Heart left ventricle (tissue), 16 donors: Measurements from ENCODE around the gene CFTR. TPM values are rescaled to one million over a fixed set of nuclear protein-coding genes. Genes with fewer than 3 reads are reported as not detected.

ENCODE experiments used
- ATAC-seq, 4 donors: fragments of 200-7000 bp; cut with Tn5 transposase; one replicate each; pipeline ENCODE4 v1.9.1; 2020 to 2022; ENCODE audit warnings: moderate library complexity in 4 of 4, mild to moderate bottlenecking in 3 of 4, moderate number of reproducible peaks in 1 of 4
- DNase-seq, 5 donors: peaks; one replicate each; pipeline ENCODE4 v3.0.0-alpha.2; 2020
- H3K27ac ChIP-seq, 12 donors: fragments of 200-600 bp; sonication (generic) in 4 of 12; one replicate each; pipeline versions ENCODE4 v1.5.0 to v1.8.0; 2016 to 2022; ENCODE audit warnings: mild to moderate bottlenecking in 2 of 12
- H3K27me3 ChIP-seq, 9 donors: fragments of 200-600 bp; sonication (generic) in 2 of 9; one replicate each; pipeline versions ENCODE4 v1.5.1 to v1.8.0; 2016 to 2022; ENCODE audit warnings: mild to moderate bottlenecking in 3 of 9
- H3K36me3 ChIP-seq, 9 donors: fragments of 200-600 bp; sonication (generic) in 2 of 9; one replicate each; pipeline versions ENCODE4 v1.5.0 to v1.8.0; 2018 to 2022; ENCODE audit warnings: mild to moderate bottlenecking in 2 of 9
- H3K4me1 ChIP-seq, 12 donors: fragments of 200-600 bp; sonication (generic) in 4 of 12; one replicate each; pipeline versions ENCODE4 v1.5.0 to v1.8.0; 2016 to 2022; ENCODE audit warnings: mild to moderate bottlenecking in 3 of 12
- H3K4me3 ChIP-seq, 12 donors: fragments of 200-600 bp; sonication (generic) in 4 of 12; one replicate each; pipeline versions ENCODE4 v1.5.0 to v1.8.0; 2017 to 2022; ENCODE audit warnings: mild to moderate bottlenecking in 9 of 12, moderate library complexity in 4 of 12
- H3K9me3 ChIP-seq, 12 donors: fragments of 200-600 bp; sonication (generic) in 4 of 12; one replicate each; pipeline versions ENCODE4 v1.5.0 to v1.8.0; 2016 to 2022; ENCODE audit warnings: mild to moderate bottlenecking in 1 of 12
- POLR2A ChIP-seq, 2 donors: fragments of 450-650 bp; IDR thresholded peaks; one replicate each; pipeline ENCODE4 v1.6.1; 2017; ENCODE audit warnings: antibody characterized with exemption in 2 of 2, mild to moderate bottlenecking in 2 of 2, moderate library complexity in 2 of 2
- WGBS, 4 donors: extraction: QIAGEN DNeasy Blood & Tissue Kit in 2 of 4; methylation state at CpG; one replicate each; pipeline versions ENCODE4 v1.1.5 to v1.1.7; 2013 to 2018; 5-methylcytosine and 5-hydroxymethylcytosine counted together
- intact Hi-C, 10 donors: fragments of 100-400 bp; cut with DNase I; formaldehyde crosslinking; loops; one replicate each; pipeline versions ENCODE4 v1.11.1 to v1.14.2; 2022
- polyA plus RNA-seq, 2 donors: library from polyadenylated mRNA; stranded (reverse); fragments of 200-250 nt; gene quantifications; one replicate each; pipeline ENCODE4 v1.2.3, GENCODE V29; 2013
- total RNA-seq, 9 donors: library from RNA; depleted of rRNA in 2 of 9; stranded (reverse); fragments of >200 nt in 2 of 9; fragmentation: NEBNext Ultra II Directional in 3 of 9; extraction: Animal tissue kit (Norgen Biotek cat#: 25700) in 3 of 9; gene quantifications; one replicate each; pipeline versions ENCODE4 v1.1.0 to v1.2.4, GENCODE V29; 2016 to 2023
- TF ChIP-seq, protein P1 (sequence below), 12 donors: fragments of 200-600 bp; sonication (generic) in 4 of 12; IDR thresholded peaks; one replicate each; pipeline versions ENCODE4 v1.5.0 to v1.8.0; 2018 to 2022; ENCODE audit warnings: antibody characterized with exemption in 12 of 12, mild to moderate bottlenecking in 5 of 12
- donor health status: ischemic (EF 13 %, LVEDD 7.1; RV severe dilation, severe dysfunction).
- donor health status: healthy with polysubstance abuse.
- donor health status: DM: no; HTN: yes; CAD: no.
- donor health status: DM: no; HTN: no; CAD: no.
- donor health status: ischemic (EF 25% LVEDD 6.9; RV normal size, moderate dysfunction).
- donor health status: ischemic (EF 25% LVEDD 5.7; RV mildly dilated, moderate dysfunction).
- donor health status: healthy.
- donor health status: DM: yes; HTN: yes; CAD: no.
- donor health status: ischemic (EF 35%, LVEDD 5.7; RV mildly dilated, moderate dysfunction).
- donor health status: nonischemic (EF 11% LVEDD 7.7; RV severe dilation, severe dysfunction).
- donor health status: DM: yes; HTN: yes; CAD: no.
- donor health status: PGD.
- donor health status: ischemic (EF 29% LVEDD 5.4; RV normal size, mild dysfunction).
- donor health status: nonischemic (EF 23%, LVEDD 6.1; RV moderate dilation, normal function).

The CFTR gene
- total and polyA plus RNA-seq, 11 donors, result 0.04 to 1.3 (median 0.25) TPM

DNA sequence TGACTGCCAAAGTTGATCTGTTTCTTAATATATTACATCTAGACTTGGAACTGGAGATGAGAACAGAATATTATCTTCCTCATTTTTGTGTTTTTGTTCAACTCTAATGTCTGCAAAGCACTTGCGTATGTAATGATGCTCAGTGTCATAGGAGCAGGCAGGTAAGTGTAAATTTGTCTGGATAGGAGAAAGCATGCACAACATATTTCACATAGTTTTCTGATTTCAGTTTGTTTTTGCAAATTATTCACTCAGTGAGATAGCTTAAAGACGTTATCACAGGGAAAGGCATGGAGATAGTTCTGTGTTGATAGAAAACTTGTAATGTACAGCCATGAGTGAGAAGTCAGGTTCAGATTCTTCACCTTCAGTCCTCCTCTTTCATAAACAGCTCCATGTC, 84.8 kb downstream of the CFTR start:
- 56 to 67% (median 62%) methylated on average over 2 of the region's 2 CpGs for WGBS, 4 donors
- DNase-seq (no peak), ATAC-seq (no peak)
- intact Hi-C loops, result no loop called here
- H3K27me3 ChIP-seq, result peaks cover 0 to 7% (median 0%) of the 10 kb centered on the region in 9 donors
- H3K4me1 ChIP-seq, result no peaks in the 10 kb centered on the region
- H3K4me3 ChIP-seq, result no peak overlapping the region
- no peaks in the 10 kb centered on the region for H3K36me3 ChIP-seq
- no peak for TF ChIP-seq POLR2A (IDR thresholded peaks at IDR 0.05)
- TF ChIP-seq, protein P1, sequence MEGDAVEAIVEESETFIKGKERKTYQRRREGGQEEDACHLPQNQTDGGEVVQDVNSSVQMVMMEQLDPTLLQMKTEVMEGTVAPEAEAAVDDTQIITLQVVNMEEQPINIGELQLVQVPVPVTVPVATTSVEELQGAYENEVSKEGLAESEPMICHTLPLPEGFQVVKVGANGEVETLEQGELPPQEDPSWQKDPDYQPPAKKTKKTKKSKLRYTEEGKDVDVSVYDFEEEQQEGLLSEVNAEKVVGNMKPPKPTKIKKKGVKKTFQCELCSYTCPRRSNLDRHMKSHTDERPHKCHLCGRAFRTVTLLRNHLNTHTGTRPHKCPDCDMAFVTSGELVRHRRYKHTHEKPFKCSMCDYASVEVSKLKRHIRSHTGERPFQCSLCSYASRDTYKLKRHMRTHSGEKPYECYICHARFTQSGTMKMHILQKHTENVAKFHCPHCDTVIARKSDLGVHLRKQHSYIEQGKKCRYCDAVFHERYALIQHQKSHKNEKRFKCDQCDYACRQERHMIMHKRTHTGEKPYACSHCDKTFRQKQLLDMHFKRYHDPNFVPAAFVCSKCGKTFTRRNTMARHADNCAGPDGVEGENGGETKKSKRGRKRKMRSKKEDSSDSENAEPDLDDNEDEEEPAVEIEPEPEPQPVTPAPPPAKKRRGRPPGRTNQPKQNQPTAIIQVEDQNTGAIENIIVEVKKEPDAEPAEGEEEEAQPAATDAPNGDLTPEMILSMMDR (IDR thresholded peaks at IDR 0.05), result no peak
- no peaks in the 10 kb centered on the region for H3K9me3 ChIP-seq
- no peak overlapping the region for H3K27ac ChIP-seq

DNA sequence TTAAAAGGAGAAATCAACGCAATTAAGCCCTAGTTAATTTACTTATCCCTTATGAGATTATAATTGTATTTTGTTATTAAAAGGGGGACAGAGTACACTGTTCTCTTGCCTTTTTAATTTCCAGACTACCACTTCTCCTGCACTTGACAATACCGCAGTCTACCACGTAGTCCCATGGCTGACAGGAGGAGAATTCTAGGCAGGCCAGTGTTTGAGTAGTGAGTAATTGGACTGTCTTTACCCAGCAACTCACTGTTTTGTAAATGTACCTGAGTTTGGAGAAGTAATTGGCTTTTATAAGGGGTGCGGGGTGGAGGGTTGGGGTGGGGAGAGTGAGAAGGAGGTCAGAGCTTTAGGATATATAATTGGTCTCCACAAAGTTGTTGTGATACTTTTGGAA, 85.4 kb downstream of the CFTR start:
- Histone ChIP-seq H3K9me3 (no peaks in the 10 kb centered on the region), H3K27ac (no peak overlapping the region), H3K4me3 (no peak overlapping the region), H3K36me3 (no peaks in the 10 kb centered on the region), H3K4me1 (no peaks in the 10 kb centered on the region), H3K27me3 (peaks cover 0 to 7% (median 0%) of the 10 kb centered on the region in 9 donors)
- no peak for TF ChIP-seq POLR2A (IDR thresholded peaks at IDR 0.05)
- TF ChIP-seq, protein P1 (IDR thresholded peaks at IDR 0.05), result no peak
- intact Hi-C loops, result no loop called here
- 88 to 93% (median 90%) methylated on average over 4 of the region's 4 CpGs for WGBS, 4 donors
- ATAC-seq, result no peak
- DNase-seq, result no peak

DNA sequence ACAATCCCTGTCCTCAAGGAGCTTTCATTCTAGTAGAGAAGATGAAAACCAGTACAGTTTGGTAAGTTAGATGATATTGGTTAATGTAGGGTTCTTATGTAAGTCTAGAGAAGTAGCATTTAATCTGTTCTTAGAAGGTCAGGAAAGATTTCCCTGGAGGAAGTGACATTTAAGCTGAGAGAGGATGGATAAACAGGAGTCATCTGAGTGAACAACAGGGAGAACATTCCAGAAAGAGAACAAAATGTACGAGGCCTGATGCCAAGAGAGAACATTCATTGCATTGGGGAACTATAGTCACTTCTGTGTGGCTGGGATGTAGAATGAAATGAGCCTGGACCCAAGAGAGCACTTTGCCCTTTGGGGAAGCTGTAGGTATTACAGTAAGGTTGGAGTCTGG, 88.0 kb downstream of the CFTR start:
- Histone ChIP-seq H3K9me3 (no peaks in the 10 kb centered on the region), H3K27ac (no peak overlapping the region), H3K27me3 (no peaks in the 10 kb centered on the region), H3K4me1 (no peaks in the 10 kb centered on the region), H3K36me3 (no peaks in the 10 kb centered on the region), H3K4me3 (no peak overlapping the region)
- WGBS, 4 donors, result 50 to 74% (median 65%) methylated on average over 1 of the region's 1 CpG
- TF ChIP-seq POLR2A (IDR thresholded peaks at IDR 0.05), result no peak
- TF ChIP-seq, protein P1 (IDR thresholded peaks at IDR 0.05), result no peak
- DNase-seq (no peak), ATAC-seq (no peak)
- intact Hi-C loops, result no loop called here

DNA sequence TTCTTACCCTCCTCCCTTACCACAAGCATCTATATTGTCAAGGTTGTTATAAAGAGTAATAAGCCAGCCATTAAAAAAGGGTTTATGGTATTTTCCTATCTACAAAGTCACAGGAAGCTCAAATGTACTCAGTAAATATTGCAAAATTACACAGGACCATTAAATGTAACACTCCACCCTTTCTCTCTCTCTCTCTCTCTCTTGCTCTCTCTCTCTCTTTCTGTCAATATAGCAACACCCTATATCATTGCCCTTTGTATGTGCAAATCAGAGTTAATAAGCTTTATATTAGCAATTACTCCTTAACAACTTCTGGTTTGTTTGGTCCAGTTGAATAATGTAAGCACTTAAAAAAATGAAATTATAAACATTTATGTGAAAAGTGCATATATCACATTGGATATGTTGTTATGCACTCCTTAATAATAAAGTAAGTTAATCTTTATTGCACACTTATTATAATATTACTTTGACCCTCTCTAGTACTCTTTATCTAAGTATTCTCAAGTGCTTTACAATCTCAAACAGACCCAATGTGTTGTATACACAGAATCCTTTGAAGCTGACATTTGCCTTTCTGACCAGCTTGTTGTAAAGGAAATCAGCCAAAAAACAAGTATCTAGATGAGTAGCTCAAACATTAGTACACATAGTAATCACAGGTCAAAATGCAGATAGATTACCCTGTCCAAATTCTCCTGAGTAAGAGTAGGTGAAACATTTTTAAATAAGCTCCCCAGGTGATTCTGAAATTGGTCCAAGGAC, 93.2 kb downstream of the CFTR start:
- DNase-seq (no peak), ATAC-seq (no peak)
- intact Hi-C loops, result no loop called here
- Histone ChIP-seq H3K4me1 (no peaks in the 10 kb centered on the region), H3K36me3 (no peaks in the 10 kb centered on the region), H3K27ac (no peak overlapping the region), H3K4me3 (no peak overlapping the region), H3K9me3 (no peaks in the 10 kb centered on the region), H3K27me3 (no peaks in the 10 kb centered on the region)
- no peak for TF ChIP-seq POLR2A (IDR thresholded peaks at IDR 0.05)
- TF ChIP-seq, protein P1 (IDR thresholded peaks at IDR 0.05), result no peak
